HG03097 (cell line): Measurements from ENCODE around the gene GIGYF1.
A peak's percentile ranks its signal among the peaks of the same experiment; 100 is the strongest.
"Not testable (repeated sequence)": the region's sequence is repeated elsewhere in the genome, so short reads cannot be mapped to it uniquely, and the experiment has no call there.

Source experiments
- ATAC-seq: cut with Tn5 transposase; IDR thresholded peaks from one replicate; pipeline ENCODE4 v1.9.1; 2021; ENCODE audit not compliant: unreplicated experiment, low FRiP score

Gene GIGYF1

DNA sequence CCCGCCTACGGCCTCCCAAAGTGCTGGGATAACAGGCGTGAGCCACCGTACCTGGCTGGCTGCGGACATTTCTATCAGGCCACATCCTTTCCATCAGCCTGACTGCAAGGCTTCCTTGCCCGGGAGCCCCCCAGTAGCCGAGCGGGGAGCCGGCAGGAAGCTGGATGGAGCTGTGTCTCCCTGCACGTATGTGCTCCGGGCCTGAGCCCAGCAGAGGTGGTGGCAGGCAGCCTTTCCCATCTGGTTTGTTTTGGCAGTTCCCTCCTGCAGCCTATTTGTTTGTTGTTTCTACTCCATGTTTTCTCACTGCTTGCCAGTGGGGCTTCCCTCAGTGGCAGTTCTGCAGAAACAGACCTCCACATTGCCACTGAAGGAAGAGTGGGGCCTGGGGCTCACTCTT, 17.3 kb upstream of the GIGYF1 start:
- ATAC-seq = no peak

DNA sequence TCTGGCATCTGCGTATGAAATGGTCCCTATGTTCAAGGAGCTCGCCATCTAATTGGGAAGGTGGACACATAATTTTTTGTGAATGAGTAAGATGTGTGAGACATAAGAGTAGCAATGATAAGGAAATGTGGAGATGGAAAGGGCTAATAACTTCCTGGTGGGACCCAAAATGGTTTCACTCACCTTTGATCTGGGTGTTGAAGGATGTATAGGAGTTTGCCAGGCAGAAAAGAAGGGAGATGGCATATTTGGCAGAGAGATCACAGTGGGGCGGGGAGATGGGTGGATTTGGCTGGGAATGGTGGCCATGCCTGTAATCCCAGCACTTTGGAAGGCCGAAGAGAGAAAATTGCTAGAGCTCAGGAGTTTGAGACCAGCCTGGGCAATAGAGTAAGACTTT, 16.4 kb upstream of the GIGYF1 start:
- no peak for ATAC-seq

- ATAC-seq = no peak
These were observed 14.3 kb upstream of the GIGYF1 start for GRCh38 chr7:100708395-100708794.

DNA sequence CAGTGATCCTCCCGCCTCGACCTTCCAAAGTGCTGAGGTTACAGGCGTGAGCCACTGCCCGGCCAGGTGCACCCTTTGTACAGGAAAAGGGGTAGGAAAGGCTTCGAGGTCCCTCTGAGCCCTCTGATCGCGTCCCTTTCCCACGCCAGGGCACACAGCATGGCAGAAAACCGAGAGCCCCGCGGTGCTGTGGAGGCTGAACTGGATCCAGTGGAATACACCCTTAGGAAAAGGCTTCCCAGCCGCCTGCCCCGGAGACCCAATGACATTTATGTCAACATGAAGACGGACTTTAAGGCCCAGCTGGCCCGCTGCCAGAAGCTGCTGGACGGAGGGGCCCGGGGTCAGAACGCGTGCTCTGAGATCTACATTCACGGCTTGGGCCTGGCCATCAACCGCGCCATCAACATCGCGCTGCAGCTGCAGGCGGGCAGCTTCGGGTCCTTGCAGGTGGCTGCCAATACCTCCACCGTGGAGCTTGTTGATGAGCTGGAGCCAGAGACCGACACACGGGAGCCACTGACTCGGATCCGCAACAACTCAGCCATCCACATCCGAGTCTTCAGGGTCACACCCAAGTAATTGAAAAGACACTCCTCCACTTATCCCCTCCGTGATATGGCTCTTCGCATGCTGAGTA, 12.7 kb upstream of the GIGYF1 start:
- no peak for ATAC-seq

GRCh38 chr7:100705753-100706671, 12.0 kb upstream of the GIGYF1 start, which contains the start of gene POP7:
POP7 (plus strand) TSS chr7:100706121; CDS start chr7:100706831, 710 bp downstream.
- peak; percentile 84 for ATAC-seq

- ATAC-seq = peak; percentile 55
These were observed 11.3 kb upstream of the GIGYF1 start for GRCh38 chr7:100705320-100705752.

DNA sequence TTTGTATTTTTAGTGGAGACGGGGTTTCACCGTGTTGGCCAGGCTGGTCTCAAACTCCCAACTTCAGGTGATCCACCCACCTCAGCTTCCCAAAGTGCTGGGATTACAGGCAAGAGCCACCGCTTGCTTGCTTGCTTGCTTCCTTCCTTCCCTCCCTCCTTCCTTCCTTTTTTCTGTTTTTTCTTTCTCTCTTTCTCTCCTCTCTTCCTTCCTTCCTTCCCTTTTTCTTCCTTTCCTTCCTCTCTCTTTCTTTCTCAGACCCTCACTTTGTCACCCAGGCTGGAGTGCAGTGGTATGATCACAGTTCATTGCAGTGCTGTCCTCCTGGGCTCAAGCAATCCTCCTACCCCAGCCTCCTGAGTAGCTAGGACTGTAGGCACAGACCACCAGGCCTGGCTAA, 7.0 kb upstream of the GIGYF1 start:
- ATAC-seq = not testable (repeated sequence)

DNA sequence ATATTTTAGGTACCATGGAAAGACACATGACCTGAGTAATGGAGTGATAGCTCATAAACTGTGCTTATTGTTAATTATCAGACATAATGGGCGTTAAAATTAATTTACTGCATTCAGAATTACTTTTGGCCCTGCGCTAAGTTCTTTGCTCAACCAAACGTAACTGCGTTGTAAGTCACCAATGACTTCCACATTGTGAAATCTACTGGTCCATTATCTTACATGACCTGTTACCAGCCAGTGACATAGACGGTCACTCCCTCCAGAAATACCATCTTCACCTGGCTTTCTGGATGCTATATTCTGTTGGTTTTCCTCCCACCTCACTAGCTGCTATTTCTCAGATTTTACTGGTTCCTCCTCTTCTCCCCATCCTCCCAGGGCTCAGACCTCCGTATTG, 5.0 kb upstream of the GIGYF1 start:
- ATAC-seq = no peak

- no peak for ATAC-seq
These were observed 2.1 kb upstream of the GIGYF1 start for GRCh38 chr7:100696123-100696521.

- peak; percentile 15 for ATAC-seq
These were observed 545 bp downstream of the GIGYF1 start for GRCh38 chr7:100693312-100694097.

DNA sequence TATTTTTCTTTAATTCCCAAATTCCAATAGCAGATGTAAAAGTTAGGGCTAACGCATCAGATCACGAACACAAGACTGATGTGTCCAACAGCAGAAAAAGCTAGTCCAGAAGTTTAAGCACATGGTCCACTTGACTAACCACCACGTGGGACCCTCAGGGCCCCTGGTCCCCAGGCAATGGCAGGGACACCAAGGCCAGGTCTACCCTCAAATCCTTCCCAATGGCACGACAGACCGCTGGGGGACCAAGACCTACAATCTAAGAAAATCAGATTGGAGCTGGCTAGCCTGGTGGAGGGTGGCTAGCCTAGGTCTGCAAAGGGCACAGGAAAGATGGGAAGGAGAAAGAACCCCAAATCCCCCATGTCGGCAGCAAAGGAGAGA, 1.5 kb downstream of the GIGYF1 start:
- ATAC-seq = no peak

GRCh38 chr7:100691676-100692577, 2.1 kb downstream of the GIGYF1 start:
- no peak for ATAC-seq

DNA sequence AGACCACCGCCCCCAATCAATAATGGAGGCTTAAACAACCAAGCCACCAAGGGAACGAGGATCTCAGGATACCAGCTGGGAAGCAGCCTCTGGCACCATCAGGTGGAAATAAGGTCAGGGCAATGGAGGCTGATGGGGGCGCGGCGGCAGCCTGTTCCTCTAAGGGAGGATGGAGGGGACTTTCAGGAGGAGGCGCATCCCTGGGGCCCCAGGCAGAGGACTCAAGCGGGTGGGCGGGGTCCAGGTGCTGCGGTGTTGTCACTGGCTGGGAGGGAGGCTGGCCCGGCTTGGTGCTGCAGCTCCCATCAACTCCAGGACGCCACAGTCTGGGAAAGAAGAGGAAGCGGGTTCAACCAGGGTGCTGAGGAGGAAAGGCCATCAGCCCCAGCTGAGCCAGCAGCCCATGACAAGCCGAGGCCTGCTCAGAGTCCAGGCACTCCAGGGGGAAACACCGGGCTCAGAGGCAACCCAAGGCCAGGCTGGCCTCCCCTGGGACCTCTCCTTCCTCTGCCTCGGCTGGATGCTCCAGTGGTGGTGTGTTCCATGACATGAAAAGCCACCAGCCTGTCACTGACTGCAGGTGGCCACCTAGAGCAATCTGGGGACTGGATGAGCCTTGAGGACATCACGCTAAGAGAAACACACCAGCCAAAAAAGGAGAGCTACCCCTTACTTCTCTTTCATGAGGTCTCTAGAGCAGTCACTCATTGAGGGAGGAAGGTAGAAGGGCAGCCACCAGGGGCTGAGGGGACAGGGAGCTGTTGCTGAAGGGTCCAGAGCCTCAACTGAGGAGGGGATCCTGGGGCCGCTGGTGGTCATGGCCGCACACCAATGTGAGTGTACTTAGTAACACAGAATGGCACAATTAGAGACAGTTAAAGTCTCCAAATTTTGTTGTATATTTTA, 4.6 kb downstream of the GIGYF1 start:
- no peak for ATAC-seq

- ATAC-seq = no peak
These were observed 5.7 kb downstream of the GIGYF1 start for GRCh38 chr7:100688326-100688860.

GRCh38 chr7:100687751-100688300, 6.2 kb downstream of the GIGYF1 start:
- no peak for ATAC-seq

DNA sequence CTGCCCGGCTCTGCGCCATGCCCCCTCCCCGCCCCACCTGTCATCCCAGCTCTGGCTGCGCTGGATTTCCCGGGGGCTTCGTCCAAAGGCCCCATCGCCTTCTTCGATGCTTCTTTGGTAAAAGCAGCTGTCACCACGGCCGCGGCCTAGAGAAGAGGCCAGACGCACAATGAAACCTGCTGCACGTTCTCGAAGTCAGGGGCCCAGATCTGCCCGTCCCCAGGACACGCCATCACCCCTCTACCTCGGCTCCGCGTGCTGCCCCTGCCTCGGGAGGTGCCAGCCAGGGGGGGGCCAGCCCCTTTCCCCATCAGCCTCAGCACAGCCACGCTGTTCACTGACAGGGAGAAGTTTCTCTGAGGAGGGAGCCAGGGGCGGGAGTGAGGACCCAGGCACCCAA, 6.8 kb downstream of the GIGYF1 start:
- ATAC-seq = no peak

GRCh38 chr7:100686822-100687211, 7.2 kb downstream of the GIGYF1 start:
- ATAC-seq = no peak

DNA sequence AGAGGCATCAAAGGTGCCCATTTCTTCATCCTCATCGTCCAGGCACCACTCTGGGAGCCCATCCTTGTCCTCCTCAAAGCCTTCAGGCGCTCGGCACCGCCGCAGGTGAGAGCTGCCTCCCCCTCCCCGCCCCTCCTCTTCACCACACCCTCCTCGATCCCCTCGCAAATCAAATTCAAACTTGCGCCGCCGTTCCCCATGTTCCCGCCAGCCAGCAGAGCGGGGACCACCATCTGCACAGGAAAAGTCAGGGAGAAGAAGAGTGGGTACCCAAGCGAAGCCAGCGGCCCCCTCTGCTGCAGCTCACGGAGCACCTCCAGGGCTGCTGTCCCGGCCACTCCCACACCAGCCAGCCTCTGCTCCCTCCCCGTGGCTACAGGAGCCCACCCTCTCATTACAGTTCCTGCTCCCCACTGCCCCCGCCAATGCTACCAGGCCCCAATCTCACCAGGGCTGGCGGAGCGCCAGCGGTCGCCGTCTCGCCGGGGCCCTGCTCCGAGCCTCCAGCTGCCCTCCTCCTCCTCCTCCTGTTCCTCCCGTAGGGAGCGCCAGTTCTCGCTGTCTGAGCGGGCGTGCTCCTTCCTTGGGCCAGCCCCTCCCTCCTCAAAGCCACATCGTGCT, 7.7 kb downstream of the GIGYF1 start:
- ATAC-seq = no peak
